ENCODE measurements around the gene LIN54. TPM values are rescaled to one million over a fixed set of nuclear protein-coding genes. Genes with fewer than 3 reads are reported as not detected.

The LIN54 gene
- polyA plus RNA-seq, 1 donor (not counting 4 experiments of a cell fraction or from before 2014, with no cell fraction given), result 8.1 TPM

DNA sequence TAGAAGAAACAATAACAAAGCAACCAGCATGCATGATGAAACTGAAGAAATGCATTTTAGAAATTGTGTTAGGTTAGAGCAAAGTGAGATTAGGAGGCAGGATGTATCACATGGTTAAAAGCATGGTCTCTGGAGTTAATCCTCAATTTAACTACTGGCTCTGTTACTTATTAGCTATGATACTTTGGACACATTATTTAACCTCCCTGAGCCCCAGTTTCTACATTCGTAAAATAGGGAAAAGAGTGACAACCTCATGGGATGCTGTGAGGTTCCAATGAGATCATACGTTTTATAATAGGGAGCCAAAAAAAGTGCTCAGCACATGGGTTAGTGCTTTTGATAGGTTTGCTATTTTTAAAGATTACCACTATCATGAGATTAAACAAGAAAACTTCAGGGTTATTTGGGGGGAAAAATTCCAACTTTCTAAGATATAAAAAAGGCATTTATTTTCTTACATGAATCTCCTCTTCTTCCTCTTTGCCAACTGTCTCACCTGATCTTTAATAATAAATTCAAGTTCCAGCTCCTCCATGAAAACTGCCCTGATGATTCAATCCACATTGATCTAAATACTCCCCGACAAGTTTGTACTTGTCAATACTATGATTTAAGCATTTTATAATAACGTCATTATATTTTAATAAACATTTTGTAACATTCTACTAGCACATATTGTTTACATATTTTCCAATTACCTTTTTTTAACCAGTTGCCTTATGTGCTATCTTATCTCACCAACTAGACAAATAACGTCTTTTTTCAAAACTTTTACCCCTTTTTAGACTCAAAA, 124.3 kb downstream of the LIN54 start:
- Histone ChIP-seq H3K4me2 (ENCODE audit: control insufficient read depth, extremely low read depth, insufficient read depth, low read depth, low read length) (peak overlapping the region; percentile 71), H3K4me3 (ENCODE audit: control insufficient read depth in 2 of 3, extremely low read depth in 1 of 3, insufficient read depth in 2 of 3, low read depth in 1 of 3, low read length in 3 of 3) (peak overlapping the region in 2 of 3 experiments; percentile 25 to 41), H3K79me2 (ENCODE audit: control insufficient read depth, insufficient read depth, low read length) (peaks cover 95% of the 10 kb centered on the region), H3K9me3 (ENCODE audit: control insufficient read depth, low read depth, low read length) (no peaks in the 10 kb centered on the region), H3K27ac (ENCODE audit: control insufficient read depth, insufficient read depth, low read length) (peak overlapping the region; percentile 73), H3K27me3 (ENCODE audit: control insufficient read depth, extremely low read depth, insufficient read depth, low read length) (no peaks in the 10 kb centered on the region), H3K9ac (ENCODE audit: control insufficient read depth, extremely low read depth, insufficient read depth, low read length) (peak overlapping the region; percentile 30), H4K20me1 (ENCODE audit: control insufficient read depth, extremely low read depth, insufficient read depth, low read length) (no peaks in the 10 kb centered on the region), H3K9me1 (ENCODE audit: control insufficient read depth, extremely low read depth, insufficient read depth, low read length) (no peaks in the 10 kb centered on the region), H3K4me1 (ENCODE audit: control insufficient read depth, extremely low read depth, insufficient read depth, low read length) (peaks cover 32% of the 10 kb centered on the region), H3K36me3 (ENCODE audit: control insufficient read depth in 2 of 2, extremely low read depth in 1 of 2, insufficient read depth in 2 of 2, low read length in 2 of 2) (no peaks in the 10 kb centered on the region), H2AFZ (ENCODE audit: control insufficient read depth, low read length) (no peak overlapping the region)
- dilution Hi-C loops (cut with MboI; ENCODE audit: extremely low pct_ligation_motif_present, low sequenced_read_pairs), result no loop called here
- DNase-seq (ENCODE audit: low read depth, low spot score), result no peak
- no peak for FAIRE-seq
- no peak for TF ChIP-seq EZH2 (IDR thresholded peaks at IDR 0.05; ENCODE audit: low read length)
- TF ChIP-seq, protein P1, sequence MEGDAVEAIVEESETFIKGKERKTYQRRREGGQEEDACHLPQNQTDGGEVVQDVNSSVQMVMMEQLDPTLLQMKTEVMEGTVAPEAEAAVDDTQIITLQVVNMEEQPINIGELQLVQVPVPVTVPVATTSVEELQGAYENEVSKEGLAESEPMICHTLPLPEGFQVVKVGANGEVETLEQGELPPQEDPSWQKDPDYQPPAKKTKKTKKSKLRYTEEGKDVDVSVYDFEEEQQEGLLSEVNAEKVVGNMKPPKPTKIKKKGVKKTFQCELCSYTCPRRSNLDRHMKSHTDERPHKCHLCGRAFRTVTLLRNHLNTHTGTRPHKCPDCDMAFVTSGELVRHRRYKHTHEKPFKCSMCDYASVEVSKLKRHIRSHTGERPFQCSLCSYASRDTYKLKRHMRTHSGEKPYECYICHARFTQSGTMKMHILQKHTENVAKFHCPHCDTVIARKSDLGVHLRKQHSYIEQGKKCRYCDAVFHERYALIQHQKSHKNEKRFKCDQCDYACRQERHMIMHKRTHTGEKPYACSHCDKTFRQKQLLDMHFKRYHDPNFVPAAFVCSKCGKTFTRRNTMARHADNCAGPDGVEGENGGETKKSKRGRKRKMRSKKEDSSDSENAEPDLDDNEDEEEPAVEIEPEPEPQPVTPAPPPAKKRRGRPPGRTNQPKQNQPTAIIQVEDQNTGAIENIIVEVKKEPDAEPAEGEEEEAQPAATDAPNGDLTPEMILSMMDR (optimal IDR thresholded peaks at IDR 0.05 in 1 of 3, IDR thresholded peaks at IDR 0.05 in 1 of 3, conservative IDR thresholded peaks at IDR 0.05 in 1 of 3; ENCODE audit: extremely low read depth in 1 of 3, insufficient read depth in 2 of 3, low read length in 3 of 3), result no peak

DNA sequence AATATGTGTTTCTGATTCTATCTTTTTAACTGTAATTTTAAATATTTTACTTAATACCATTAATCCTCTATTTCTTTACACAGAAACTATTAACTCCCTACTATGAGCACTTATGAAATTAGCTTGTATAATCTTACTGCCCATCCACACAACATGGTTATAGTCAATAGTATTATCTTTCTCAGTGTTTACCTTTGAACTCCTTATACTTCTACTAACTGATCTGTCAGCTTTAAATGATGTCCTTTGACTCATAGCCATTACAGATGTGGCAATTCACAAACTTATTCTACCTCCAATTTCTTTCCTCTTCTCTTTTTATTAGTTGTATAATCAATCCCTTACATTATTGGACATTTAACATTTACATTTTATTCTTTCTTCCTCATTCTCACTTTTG, 125.2 kb downstream of the LIN54 start:
- Histone ChIP-seq H3K79me2 (ENCODE audit: control insufficient read depth, insufficient read depth, low read length) (peaks cover 97% of the 10 kb centered on the region), H3K36me3 (ENCODE audit: control insufficient read depth in 2 of 2, extremely low read depth in 1 of 2, insufficient read depth in 2 of 2, low read length in 2 of 2) (peaks cover 0 to 6% of the 10 kb centered on the region in 2 experiments), H3K27me3 (ENCODE audit: control insufficient read depth, extremely low read depth, insufficient read depth, low read length) (no peaks in the 10 kb centered on the region), H3K4me3 (ENCODE audit: control insufficient read depth in 2 of 3, extremely low read depth in 1 of 3, insufficient read depth in 2 of 3, low read depth in 1 of 3, low read length in 3 of 3) (no peak overlapping the region), H2AFZ (ENCODE audit: control insufficient read depth, low read length) (no peak overlapping the region), H3K9ac (ENCODE audit: control insufficient read depth, extremely low read depth, insufficient read depth, low read length) (no peak overlapping the region), H4K20me1 (ENCODE audit: control insufficient read depth, extremely low read depth, insufficient read depth, low read length) (no peaks in the 10 kb centered on the region), H3K9me1 (ENCODE audit: control insufficient read depth, extremely low read depth, insufficient read depth, low read length) (no peaks in the 10 kb centered on the region), H3K27ac (ENCODE audit: control insufficient read depth, insufficient read depth, low read length) (peak overlapping the region; percentile 67), H3K9me3 (ENCODE audit: control insufficient read depth, low read depth, low read length) (no peaks in the 10 kb centered on the region), H3K4me1 (ENCODE audit: control insufficient read depth, extremely low read depth, insufficient read depth, low read length) (peaks cover 32% of the 10 kb centered on the region), H3K4me2 (ENCODE audit: control insufficient read depth, extremely low read depth, insufficient read depth, low read depth, low read length) (no peak overlapping the region)
- FAIRE-seq, result no peak
- DNase-seq (ENCODE audit: low read depth, low spot score), result no peak
- TF ChIP-seq, protein P1 (optimal IDR thresholded peaks at IDR 0.05 in 1 of 3, IDR thresholded peaks at IDR 0.05 in 1 of 3, conservative IDR thresholded peaks at IDR 0.05 in 1 of 3; ENCODE audit: extremely low read depth in 1 of 3, insufficient read depth in 2 of 3, low read length in 3 of 3), result no peak
- TF ChIP-seq EZH2 (IDR thresholded peaks at IDR 0.05; ENCODE audit: low read length), result no peak
- dilution Hi-C loops (cut with MboI; ENCODE audit: extremely low pct_ligation_motif_present, low sequenced_read_pairs), result no loop called here

Small RNAs within 50 kb of the gene (small RNA-seq; reads per million reads assigned to genes)
- gene RF00019 (ENCODE audit: insufficient read length in 3 of 3, low read depth in 3 of 3, low replicate concordance in 1 of 3) (0 reads per million in 3 experiments), gene RNU6-615P (ENCODE audit: insufficient read length in 3 of 3, low read depth in 3 of 3, low replicate concordance in 1 of 3) (0 reads per million in 3 experiments)

Other genes with a start within 250 kb of the LIN54 start
- 33.5 to 42.5 TPM (median 39.4 TPM) in 3 replicates for gene SCD5, start 212.0 kb downstream of the LIN54 start, polyA plus RNA-seq
- 177 to 192 TPM (median 178 TPM) in 3 replicates for gene SEC31A, start 119.7 kb downstream of the LIN54 start, polyA plus RNA-seq
- gene THAP9, start 110.1 kb downstream of the LIN54 start, polyA plus RNA-seq, result 1.2 to 1.9 TPM (median 1.2 TPM) in 3 replicates
- 37.8 to 54.3 TPM (median 50.2 TPM) in 3 replicates for gene COPS4, start 24.4 kb upstream of the LIN54 start, polyA plus RNA-seq
- 0.61 to 1.5 TPM (median 1.3 TPM) in 3 replicates for gene PLAC8, start 103.9 kb upstream of the LIN54 start, polyA plus RNA-seq